HepG2 (cell line): Measurements from ENCODE around the gene CDC42EP4. TPM values are rescaled to one million over a fixed set of nuclear protein-coding genes. Genes with fewer than 3 reads are reported as not detected.

Source experiments
- FOSL2 ChIP-seq: sonication (generic); formaldehyde crosslinking; IDR thresholded peaks from 2 replicates; pipeline ENCODE4 v1.4.0; 2020; ENCODE audit warnings: missing genetic modification reagents
- HES4 ChIP-seq: sonication (generic); formaldehyde crosslinking; IDR thresholded peaks from 2 replicates; pipeline ENCODE4 v1.9.0; 2021; ENCODE audit warnings: mild to moderate bottlenecking, missing genetic modification reagents, borderline replicate concordance
- HNRNPLL ChIP-seq: fragments of 200-400 bp; formaldehyde crosslinking; IDR thresholded peaks from 2 replicates; pipeline ENCODE4 v1.6.1; 2017; ENCODE audit warnings: mild to moderate bottlenecking, low read depth, low read length; ENCODE audit not compliant: poor library complexity, severe bottlenecking
- HOXD1 ChIP-seq: sonication (generic); formaldehyde crosslinking; IDR thresholded peaks from 2 replicates; pipeline ENCODE4 v1.5.0; 2020; ENCODE audit warnings: missing genetic modification reagents
- MLLT10 ChIP-seq: sonication (generic); formaldehyde crosslinking; IDR thresholded peaks from 2 replicates; pipeline ENCODE4 v1.4.0; 2020; ENCODE audit warnings: missing genetic modification reagents
- MZF1 ChIP-seq: sonication (generic); formaldehyde crosslinking; IDR thresholded peaks from 2 replicates; pipeline ENCODE4 v1.8.1; 2023; ENCODE audit warnings: mild to moderate bottlenecking, missing genetic modification reagents, borderline replicate concordance
- POLR2A ChIP-seq, 2 experiments: IDR thresholded peaks; 2 replicates each; pipeline ENCODE4 v1.6.1; 2011; ENCODE audit warnings: low read depth in 2 of 2, low read length in 2 of 2, mild to moderate bottlenecking in 1 of 2, moderate library complexity in 1 of 2; ENCODE audit not compliant: insufficient read depth in 1 of 2
- REXO4 ChIP-seq: sonication (generic); formaldehyde crosslinking; IDR thresholded peaks from 2 replicates; pipeline ENCODE4 v1.8.0; 2022; ENCODE audit warnings: missing genetic modification reagents, mild to moderate bottlenecking, borderline replicate concordance
- RFX1 ChIP-seq: fragments of 450-650 bp; IDR thresholded peaks from 2 replicates; pipeline ENCODE4 v1.6.1; 2017
- RFXANK ChIP-seq: IDR thresholded peaks from 2 replicates; pipeline ENCODE4 v1.6.1; 2016
- TBX2 ChIP-seq: sonication (generic); formaldehyde crosslinking; IDR thresholded peaks from 2 replicates; pipeline ENCODE4 v1.5.0; 2020; ENCODE audit warnings: missing genetic modification reagents, mild to moderate bottlenecking, borderline replicate concordance
- TBX3 ChIP-seq: fragments of 450-650 bp; IDR thresholded peaks from 2 replicates; pipeline ENCODE4 v1.6.1; 2017; ENCODE audit warnings: antibody characterized with exemption, mild to moderate bottlenecking, inconsistent platforms, borderline replicate concordance
- U2AF2 ChIP-seq: fragments of 200-400 bp; formaldehyde crosslinking; IDR thresholded peaks from 2 replicates; pipeline ENCODE4 v1.6.1; 2017; ENCODE audit warnings: low read depth, mild to moderate bottlenecking, low read length
- ZBTB38 ChIP-seq: sonication (generic); formaldehyde crosslinking; IDR thresholded peaks from 2 replicates; pipeline ENCODE4 v1.5.1; 2020; ENCODE audit warnings: mild to moderate bottlenecking, missing genetic modification reagents
- ZMYM3 ChIP-seq: sonication (generic); formaldehyde crosslinking; IDR thresholded peaks from 2 replicates; pipeline ENCODE4 v1.5.1; 2020; ENCODE audit warnings: mild to moderate bottlenecking, missing genetic modification reagents
- ZNF234 ChIP-seq: sonication (generic); formaldehyde crosslinking; conservative IDR thresholded peaks from 2 replicates; pipeline ENCODE4 v1.5.1; 2020; ENCODE audit warnings: mild to moderate bottlenecking, missing genetic modification reagents
- ZNF264 ChIP-seq: sonication (generic); formaldehyde crosslinking; IDR thresholded peaks from 2 replicates; pipeline ENCODE4 v1.4.0; 2020; ENCODE audit warnings: missing genetic modification reagents
- ZNF350 ChIP-seq: sonication (generic); formaldehyde crosslinking; IDR thresholded peaks from 2 replicates; pipeline ENCODE4 v1.4.0; 2020; ENCODE audit warnings: mild to moderate bottlenecking, low read depth, missing genetic modification reagents, borderline replicate concordance
- ZNF441 ChIP-seq: sonication (generic); formaldehyde crosslinking; IDR thresholded peaks from 2 replicates; pipeline ENCODE4 v1.7.0; 2021; ENCODE audit warnings: missing genetic modification reagents, borderline replicate concordance
- ZNF567 ChIP-seq: sonication (generic); formaldehyde crosslinking; IDR thresholded peaks from 2 replicates; pipeline ENCODE4 v1.8.1; 2023; ENCODE audit warnings: mild to moderate bottlenecking, missing genetic modification reagents, borderline replicate concordance
- ZNF678 ChIP-seq: sonication (generic); formaldehyde crosslinking; IDR thresholded peaks from 2 replicates; pipeline ENCODE4 v1.4.0; 2020; ENCODE audit warnings: mild to moderate bottlenecking, missing genetic modification reagents
- ZNF777 ChIP-seq: sonication (generic); formaldehyde crosslinking; IDR thresholded peaks from 2 replicates; pipeline ENCODE4 v1.4.0; 2020; ENCODE audit warnings: missing genetic modification reagents
- ZSCAN12 ChIP-seq: sonication (generic); formaldehyde crosslinking; IDR thresholded peaks from 2 replicates; pipeline ENCODE4 v1.9.0; 2021; ENCODE audit warnings: mild to moderate bottlenecking, missing genetic modification reagents
- ZSCAN22 ChIP-seq: sonication (generic); formaldehyde crosslinking; IDR thresholded peaks from 2 replicates; pipeline ENCODE4 v1.4.0; 2020; ENCODE audit warnings: mild to moderate bottlenecking, missing genetic modification reagents
- ZZZ3 ChIP-seq: sonication (generic); formaldehyde crosslinking; IDR thresholded peaks from 2 replicates; pipeline ENCODE4 v1.4.0; 2020; ENCODE audit warnings: missing genetic modification reagents, mild to moderate bottlenecking, borderline replicate concordance
- polyA plus RNA-seq, 8 experiments: library from polyadenylated mRNA; depleted of rRNA in 3 of 8; stranded (reverse) in 7 of 8; unstranded in 1 of 8; fragments of >200 nt; fragmentation: Illumina TruSeq in 4 of 8; extraction: Trizol in 4 of 8; gene quantifications; 2 replicates each; pipeline versions ENCODE4 v1.2.1 to v1.2.3, GENCODE V29; 2011 to 2016; ENCODE audit warnings: low read depth in 4 of 8, missing spikeins in 1 of 8, mixed read lengths in 1 of 8; ENCODE audit not compliant: insufficient read depth in 1 of 8
- total RNA-seq, 5 experiments: library from RNA; depleted of rRNA; stranded (reverse); fragments of >200 nt; fragmentation: Illumina TruSeq; extraction: Trizol; gene quantifications; 2 replicates each; pipeline ENCODE4 v1.2.3, GENCODE V29; 2016; ENCODE audit warnings: low read depth in 1 of 5
- TF ChIP-seq, protein P1 (sequence below): sonication (generic); formaldehyde crosslinking; IDR thresholded peaks from 2 replicates; pipeline ENCODE4 v1.4.0; 2020; ENCODE audit warnings: missing genetic modification reagents
- TF ChIP-seq, protein P2 (sequence below): sonication (generic); formaldehyde crosslinking; IDR thresholded peaks from 2 replicates; pipeline ENCODE4 v1.4.0; 2020; ENCODE audit warnings: missing genetic modification reagents, mild to moderate bottlenecking, borderline replicate concordance
- TF ChIP-seq, protein P3 (sequence below): IDR thresholded peaks from 2 replicates; pipeline ENCODE4 v1.6.1; 2016; ENCODE audit warnings: control low read depth

Gene CDC42EP4
- total and polyA plus RNA-seq, 2 of the 13 experiments (the other 11 are each of a cell fraction or from before 2014, with no cell fraction given) = 19.0 to 54.0 TPM

DNA sequence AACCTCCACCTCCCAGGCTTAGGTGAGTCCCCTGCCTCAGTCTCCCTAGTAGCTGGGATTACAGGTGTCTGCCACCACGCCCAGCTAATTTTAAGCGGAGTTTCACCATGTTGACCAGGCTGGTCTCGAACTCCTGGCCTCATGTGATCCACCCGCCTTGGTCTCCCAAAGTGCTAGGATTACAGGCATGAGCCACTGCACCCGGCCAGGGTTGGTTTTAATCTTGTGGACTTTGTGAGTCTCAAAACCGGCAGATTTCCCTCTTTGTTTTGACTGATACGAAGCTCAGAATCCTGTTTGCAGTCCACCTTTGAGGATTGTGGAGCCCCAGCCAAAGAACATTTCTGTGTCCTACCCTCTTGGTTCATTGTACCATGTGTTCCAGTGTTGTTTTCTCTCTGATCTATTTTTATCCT lies 33.7 kb downstream of the CDC42EP4 start (continued):
- TF ChIP-seq, protein P1, sequence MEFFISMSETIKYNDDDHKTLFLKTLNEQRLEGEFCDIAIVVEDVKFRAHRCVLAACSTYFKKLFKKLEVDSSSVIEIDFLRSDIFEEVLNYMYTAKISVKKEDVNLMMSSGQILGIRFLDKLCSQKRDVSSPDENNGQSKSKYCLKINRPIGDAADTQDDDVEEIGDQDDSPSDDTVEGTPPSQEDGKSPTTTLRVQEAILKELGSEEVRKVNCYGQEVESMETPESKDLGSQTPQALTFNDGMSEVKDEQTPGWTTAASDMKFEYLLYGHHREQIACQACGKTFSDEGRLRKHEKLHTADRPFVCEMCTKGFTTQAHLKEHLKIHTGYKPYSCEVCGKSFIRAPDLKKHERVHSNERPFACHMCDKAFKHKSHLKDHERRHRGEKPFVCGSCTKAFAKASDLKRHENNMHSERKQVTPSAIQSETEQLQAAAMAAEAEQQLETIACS (CRISPR knock-in tag) = no peak
- TF ChIP-seq TBX3 = no peak
- TF ChIP-seq ZNF441 (CRISPR knock-in tag) = peak; percentile 44; the same call in 1 of the 2 replicates
- no peak for TF ChIP-seq RFX1
- no peak for TF ChIP-seq ZNF567
- no peak for TF ChIP-seq U2AF2
- no peak for TF ChIP-seq ZNF777 (CRISPR knock-in tag)
- TF ChIP-seq MLLT10 = no peak
- TF ChIP-seq HES4 = no peak
- TF ChIP-seq ZNF234 (CRISPR knock-in tag) = no peak
- TF ChIP-seq ZSCAN22 (CRISPR knock-in tag) = no peak
- no peak for TF ChIP-seq RFXANK
- TF ChIP-seq TBX2 (CRISPR knock-in tag) = peak; percentile 81
- TF ChIP-seq, protein P2, sequence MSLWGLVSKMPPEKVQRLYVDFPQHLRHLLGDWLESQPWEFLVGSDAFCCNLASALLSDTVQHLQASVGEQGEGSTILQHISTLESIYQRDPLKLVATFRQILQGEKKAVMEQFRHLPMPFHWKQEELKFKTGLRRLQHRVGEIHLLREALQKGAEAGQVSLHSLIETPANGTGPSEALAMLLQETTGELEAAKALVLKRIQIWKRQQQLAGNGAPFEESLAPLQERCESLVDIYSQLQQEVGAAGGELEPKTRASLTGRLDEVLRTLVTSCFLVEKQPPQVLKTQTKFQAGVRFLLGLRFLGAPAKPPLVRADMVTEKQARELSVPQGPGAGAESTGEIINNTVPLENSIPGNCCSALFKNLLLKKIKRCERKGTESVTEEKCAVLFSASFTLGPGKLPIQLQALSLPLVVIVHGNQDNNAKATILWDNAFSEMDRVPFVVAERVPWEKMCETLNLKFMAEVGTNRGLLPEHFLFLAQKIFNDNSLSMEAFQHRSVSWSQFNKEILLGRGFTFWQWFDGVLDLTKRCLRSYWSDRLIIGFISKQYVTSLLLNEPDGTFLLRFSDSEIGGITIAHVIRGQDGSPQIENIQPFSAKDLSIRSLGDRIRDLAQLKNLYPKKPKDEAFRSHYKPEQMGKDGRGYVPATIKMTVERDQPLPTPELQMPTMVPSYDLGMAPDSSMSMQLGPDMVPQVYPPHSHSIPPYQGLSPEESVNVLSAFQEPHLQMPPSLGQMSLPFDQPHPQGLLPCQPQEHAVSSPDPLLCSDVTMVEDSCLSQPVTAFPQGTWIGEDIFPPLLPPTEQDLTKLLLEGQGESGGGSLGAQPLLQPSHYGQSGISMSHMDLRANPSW (CRISPR knock-in tag) = no peak
- peak; percentile 66; the same call in 1 of the 2 replicates for TF ChIP-seq ZNF264 (CRISPR knock-in tag)
- TF ChIP-seq POLR2A (IDR thresholded peaks at IDR 0.05; ENCODE audit: insufficient read depth in 1 of 2, low read depth in 2 of 2, low read length in 2 of 2) = no peak
- no peak for TF ChIP-seq ZZZ3 (CRISPR knock-in tag)
- TF ChIP-seq HOXD1 (CRISPR knock-in tag) = peak; percentile 55
- TF ChIP-seq HNRNPLL = no peak
- no peak for TF ChIP-seq ZSCAN12 (CRISPR knock-in tag)
- TF ChIP-seq FOSL2 = no peak
- TF ChIP-seq ZMYM3 (CRISPR knock-in tag) = peak; percentile 99
- no peak for TF ChIP-seq REXO4 (CRISPR knock-in tag)
- TF ChIP-seq, protein P3, sequence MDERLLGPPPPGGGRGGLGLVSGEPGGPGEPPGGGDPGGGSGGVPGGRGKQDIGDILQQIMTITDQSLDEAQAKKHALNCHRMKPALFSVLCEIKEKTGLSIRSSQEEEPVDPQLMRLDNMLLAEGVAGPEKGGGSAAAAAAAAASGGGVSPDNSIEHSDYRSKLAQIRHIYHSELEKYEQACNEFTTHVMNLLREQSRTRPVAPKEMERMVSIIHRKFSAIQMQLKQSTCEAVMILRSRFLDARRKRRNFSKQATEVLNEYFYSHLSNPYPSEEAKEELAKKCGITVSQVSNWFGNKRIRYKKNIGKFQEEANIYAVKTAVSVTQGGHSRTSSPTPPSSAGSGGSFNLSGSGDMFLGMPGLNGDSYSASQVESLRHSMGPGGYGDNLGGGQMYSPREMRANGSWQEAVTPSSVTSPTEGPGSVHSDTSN (CRISPR knock-in tag) = no peak
- no peak; the same call in 1 of the 2 replicates for TF ChIP-seq ZNF350 (CRISPR knock-in tag)
- no peak for TF ChIP-seq ZNF678 (CRISPR knock-in tag)
- peak; percentile 45; the same call in 1 of the 2 replicates for TF ChIP-seq ZBTB38 (CRISPR knock-in tag)
- no peak for TF ChIP-seq MZF1 (CRISPR knock-in tag)
